ENCODE data around the gene PRPF40A. TPM values are rescaled to one million over a fixed set of nuclear protein-coding genes. Genes with fewer than 3 reads are reported as not detected.
"Not testable (repeated sequence)": the region's sequence is repeated elsewhere in the genome, so short reads cannot be mapped to it uniquely, and the experiment has no call there.

The PRPF40A gene
- total RNA-seq = 73.3 and 81.2 TPM in 2 replicates

- peak; percentile 70 for DNase-seq (ENCODE audit: extremely low read depth, low read depth, low spot score)
These were observed at the start of gene PRPF40A for GRCh38 chr2:152717228-152718075. PRPF40A (minus strand) TSS chr2:152717461; CDS start chr2:152717439, 22 bp downstream.

- DNase-seq (ENCODE audit: extremely low read depth, low read depth, low spot score) = no peak
These were observed 49.7 kb upstream of the PRPF40A start for GRCh38 chr2:152766928-152767327.

GRCh38 chr2:152763651-152764050 is 46.4 kb upstream of the PRPF40A start:
- no peak for DNase-seq (ENCODE audit: extremely low read depth, low read depth, low spot score)

- not testable (repeated sequence) for DNase-seq (ENCODE audit: extremely low read depth, low read depth, low spot score)
These were observed 45.9 kb upstream of the PRPF40A start for GRCh38 chr2:152763208-152763607.

GRCh38 chr2:152762202-152762601 is 44.9 kb upstream of the PRPF40A start:
- DNase-seq (ENCODE audit: extremely low read depth, low read depth, low spot score) = peak; percentile 9

GRCh38 chr2:152761214-152761613 is 44.0 kb upstream of the PRPF40A start:
- no peak for DNase-seq (ENCODE audit: extremely low read depth, low read depth, low spot score)

GRCh38 chr2:152759290-152760072 is 42.2 kb upstream of the PRPF40A start:
- DNase-seq (ENCODE audit: extremely low read depth, low read depth, low spot score) = no peak

GRCh38 chr2:152755029-152755428 is 37.8 kb upstream of the PRPF40A start:
- no peak for DNase-seq (ENCODE audit: extremely low read depth, low read depth, low spot score)

GRCh38 chr2:152747751-152748150 is 30.5 kb upstream of the PRPF40A start:
- DNase-seq (ENCODE audit: extremely low read depth, low read depth, low spot score) = not testable (repeated sequence)

GRCh38 chr2:152743002-152743401 is 25.7 kb upstream of the PRPF40A start:
- no peak for DNase-seq (ENCODE audit: extremely low read depth, low read depth, low spot score)

- no peak for DNase-seq (ENCODE audit: extremely low read depth, low read depth, low spot score)
These were observed 23.6 kb upstream of the PRPF40A start for GRCh38 chr2:152740743-152741328.

GRCh38 chr2:152739705-152740104 is 22.4 kb upstream of the PRPF40A start:
- DNase-seq (ENCODE audit: extremely low read depth, low read depth, low spot score) = not testable (repeated sequence)

- no peak for DNase-seq (ENCODE audit: extremely low read depth, low read depth, low spot score)
These were observed 21.2 kb upstream of the PRPF40A start for GRCh38 chr2:152738438-152738837.

- not testable (repeated sequence) for DNase-seq (ENCODE audit: extremely low read depth, low read depth, low spot score)
These were observed 20.2 kb upstream of the PRPF40A start for GRCh38 chr2:152737509-152737908.

GRCh38 chr2:152730591-152731333 is 13.5 kb upstream of the PRPF40A start:
- no peak for DNase-seq (ENCODE audit: extremely low read depth, low read depth, low spot score)

- DNase-seq (ENCODE audit: extremely low read depth, low read depth, low spot score) = no peak
These were observed 12.6 kb upstream of the PRPF40A start for GRCh38 chr2:152729844-152730243.

GRCh38 chr2:152723918-152724317 is 6.7 kb upstream of the PRPF40A start:
- no peak for DNase-seq (ENCODE audit: extremely low read depth, low read depth, low spot score)

GRCh38 chr2:152722639-152723038 is 5.4 kb upstream of the PRPF40A start:
- DNase-seq (ENCODE audit: extremely low read depth, low read depth, low spot score) = not testable (repeated sequence)

- no peak for DNase-seq (ENCODE audit: extremely low read depth, low read depth, low spot score)
These were observed 3.5 kb upstream of the PRPF40A start for GRCh38 chr2:152720794-152721193.

GRCh38 chr2:152718909-152719645 is 1.8 kb upstream of the PRPF40A start:
- DNase-seq (ENCODE audit: extremely low read depth, low read depth, low spot score) = no peak
